BJ (cell line): ENCODE measurements around the gene NDFIP2. TPM values are rescaled to one million over a fixed set of nuclear protein-coding genes. Genes with fewer than 3 reads are reported as not detected.

Experiments
- CTCF ChIA-PET: fragments of 350-600 bp; formaldehyde crosslinking; extraction: SDS; loops from one replicate; lab custom pipeline; 2021; ENCODE audit warnings: antibody characterized with exemption, inconsistent platforms; lab: Yijun Ruan, JAX
- POLR2A ChIA-PET: fragments of 300-600 bp; sonication (Branson Sonifier 250); formaldehyde crosslinking; extraction: SDS; loops from one replicate; lab custom pipeline; 2021; ENCODE audit warnings: antibody characterized with exemption; lab: Charles Lee
- DNase-seq: peaks from one replicate; pipeline ENCODE4 v3.0.0-alpha.2; 2011; ENCODE audit warnings: low read depth
- H3K27me3 ChIP-seq: 2 replicates; pipeline ENCODE4 v1.6.0; 2011; ENCODE audit warnings: low read length; ENCODE audit not compliant: control insufficient read depth, insufficient read depth
- H3K36me3 ChIP-seq: 2 replicates; pipeline ENCODE4 v1.5.1; 2011; ENCODE audit warnings: low read length; ENCODE audit not compliant: control insufficient read depth, insufficient read depth
- H3K4me3 ChIP-seq: 2 replicates; pipeline ENCODE4 v1.5.1; 2011; ENCODE audit warnings: low read depth, mild to moderate bottlenecking, control low read depth, low read length
- CTCF ChIP-seq: IDR thresholded peaks from 2 replicates; pipeline ENCODE4 v1.5.1; 2011; ENCODE audit warnings: low read depth, mild to moderate bottlenecking, control low read depth, inconsistent platforms, low read length, moderate library complexity; ENCODE audit not compliant: insufficient read depth
- polyA plus RNA-seq: library from polyadenylated mRNA; depleted of rRNA; stranded (reverse); fragments of >200 nt; gene quantifications from 2 replicates; pipeline ENCODE4 v1.2.3, GENCODE V29; 2011

NDFIP2 gene
- polyA plus RNA-seq, 1 experiment, result 53.8 TPM

GRCh38 chr13:79452239-79452913 is 28.6 kb upstream of the NDFIP2 start:
- TF ChIP-seq CTCF, result no peak
- Histone ChIP-seq H3K36me3 (no peaks in the 10 kb centered on the region), H3K4me3 (no peak overlapping the region), H3K27me3 (no peaks in the 10 kb centered on the region)
- ChIA-PET POLR2A (interaction anchor here (0.6 kb wide), 1 partner anchor 24 kb away, joined by 3 read pairs; no protein-coding TSS in a partner anchor), CTCF (no interaction called here)
- no peak for DNase-seq

- Histone ChIP-seq H3K27me3 (no peaks in the 10 kb centered on the region), H3K4me3 (no peak overlapping the region), H3K36me3 (no peaks in the 10 kb centered on the region)
- POLR2A ChIA-PET, result no interaction called here
- no peak for DNase-seq
- no peak for TF ChIP-seq CTCF
- CTCF ChIA-PET, result no interaction called here
Measured at GRCh38 chr13:79455331-79455730, 25.6 kb upstream of the NDFIP2 start.

GRCh38 chr13:79456051-79456450 is 24.9 kb upstream of the NDFIP2 start:
- no peak overlapping the region for H3K4me3 ChIP-seq
- ChIA-PET CTCF (interaction anchor here (1.0 to 1.2 kb wide), 2 partner anchors 22 to 27 kb away, joined by 4 to 7 read pairs; no protein-coding TSS in a partner anchor), POLR2A (no interaction called here)
- no peaks in the 10 kb centered on the region for H3K36me3 ChIP-seq
- DNase-seq, result no peak
- no peaks in the 10 kb centered on the region for H3K27me3 ChIP-seq
- no peak for TF ChIP-seq CTCF

- ChIA-PET CTCF (interaction anchor here (0.6 to 1.2 kb wide), 3 partner anchors 21 to 982 kb away, joined by 4 to 7 read pairs (median 4); no protein-coding TSS in a partner anchor), POLR2A (no interaction called here)
- TF ChIP-seq CTCF, result no peak
- no peaks in the 10 kb centered on the region for H3K27me3 ChIP-seq
- no peak overlapping the region for H3K4me3 ChIP-seq
- no peaks in the 10 kb centered on the region for H3K36me3 ChIP-seq
- no peak for DNase-seq
Measured at GRCh38 chr13:79456656-79457365, 24.1 kb upstream of the NDFIP2 start.

- no peak overlapping the region for H3K4me3 ChIP-seq
- ChIA-PET CTCF (no interaction called here), POLR2A (no interaction called here)
- DNase-seq, result no peak
- H3K36me3 ChIP-seq, result no peaks in the 10 kb centered on the region
- no peak for TF ChIP-seq CTCF
- H3K27me3 ChIP-seq, result no peaks in the 10 kb centered on the region
Measured at GRCh38 chr13:79457390-79457789, 23.6 kb upstream of the NDFIP2 start.
